Neural cell (in vitro differentiated cells): Measurements from ENCODE around the gene WWTR1. TPM values are rescaled to one million over a fixed set of nuclear protein-coding genes. Genes with fewer than 3 reads are reported as not detected.

ENCODE experiments used
- H2AFZ ChIP-seq: fragments of 200-600, 300-800 bp; sonication (generic), shearing (Covaris generic); 2 replicates; pipeline ENCODE4 v1.6.0; 2014; ENCODE audit warnings: low read depth, mild to moderate bottlenecking, antibody characterized with exemption, low read length, moderate library complexity
- H3F3A ChIP-seq: fragments of 200-600 bp; shearing (Covaris generic); 2 replicates; pipeline ENCODE4 v1.6.1; 2016; ENCODE audit warnings: mild to moderate bottlenecking, moderate library complexity, mixed read lengths, antibody characterized with exemption, low read length; ENCODE audit not compliant: insufficient read depth, poor library complexity, severe bottlenecking
- H3K27ac ChIP-seq: fragments of 200-600, 300-800 bp; sonication (generic), shearing (Covaris generic); 2 replicates; pipeline ENCODE4 v1.5.1; 2014; ENCODE audit warnings: mild to moderate bottlenecking, low read length, moderate library complexity
- H3K27me3 ChIP-seq: fragments of 300-800, 200-600 bp; sonication (generic), shearing (Covaris generic); 2 replicates; pipeline ENCODE4 v1.6.0; 2014; ENCODE audit warnings: mild to moderate bottlenecking, low read depth, low read length, moderate library complexity; ENCODE audit not compliant: insufficient read depth
- H3K36me3 ChIP-seq: fragments of 300-800, 200-600 bp; sonication (generic), shearing (Covaris generic); 2 replicates; pipeline ENCODE4 v1.5.1; 2014; ENCODE audit warnings: mild to moderate bottlenecking, antibody characterized with exemption, low read length, moderate library complexity; ENCODE audit not compliant: insufficient read depth
- H3K4me2 ChIP-seq: fragments of 300-800, 200-600 bp; sonication (generic), shearing (Covaris generic); 2 replicates; pipeline ENCODE4 v1.6.0; 2014; ENCODE audit warnings: mild to moderate bottlenecking, low read length
- H3K4me3 ChIP-seq: fragments of 300-800, 200-600 bp; sonication (generic), shearing (Covaris generic); 2 replicates; pipeline ENCODE4 v1.5.1; 2014; ENCODE audit warnings: mild to moderate bottlenecking, low read length, moderate library complexity
- H3K79me2 ChIP-seq: fragments of 200-600 bp; shearing (Covaris generic); replicated peaks from 2 replicates; pipeline ENCODE4 v1.6.0; 2014; ENCODE audit warnings: mild to moderate bottlenecking, low read length, moderate library complexity; ENCODE audit not compliant: insufficient read depth
- H3K9ac ChIP-seq: fragments of 300-800, 200-600 bp; sonication (generic), shearing (Covaris generic); 2 replicates; pipeline ENCODE4 v1.6.1; 2016; ENCODE audit warnings: mild to moderate bottlenecking, low read length, mixed read lengths
- H3K9me2 ChIP-seq: fragments of 200-600 bp; shearing (Covaris generic); 2 replicates; pipeline ENCODE4 v1.6.1; 2016; ENCODE audit warnings: mild to moderate bottlenecking, low read length, mixed read lengths; ENCODE audit not compliant: insufficient read depth
- H3K9me3 ChIP-seq: fragments of 200-600, 300-800 bp; sonication (generic), shearing (Covaris generic); 2 replicates; pipeline ENCODE4 v1.6.1; 2016; ENCODE audit warnings: mild to moderate bottlenecking, mixed run types, low read length, moderate library complexity, mixed read lengths
- H4K20me1 ChIP-seq: fragments of 200-600 bp; shearing (Covaris generic); 2 replicates; pipeline ENCODE4 v1.6.1; 2016; ENCODE audit warnings: mild to moderate bottlenecking, mixed run types; ENCODE audit not compliant: insufficient read depth
- CTCF ChIP-seq: fragments of 450-650 bp; IDR thresholded peaks from 2 replicates; pipeline ENCODE4 v1.5.1; 2014; ENCODE audit warnings: antibody characterized with exemption, mild to moderate bottlenecking, moderate library complexity; ENCODE audit not compliant: poor library complexity, severe bottlenecking
- EP300 ChIP-seq: fragments of 450-650 bp; conservative IDR thresholded peaks from 2 replicates; pipeline ENCODE4 v1.6.1; 2014; ENCODE audit warnings: antibody characterized with exemption, mild to moderate bottlenecking, moderate library complexity; ENCODE audit not compliant: poor library complexity, severe bottlenecking
- EZH2 ChIP-seq: fragments of 200-600, 300-800 bp; shearing (Covaris generic), sonication (generic); IDR thresholded peaks from 2 replicates; pipeline ENCODE4 v1.6.1; 2014; ENCODE audit warnings: antibody characterized with exemption, low read length, borderline replicate concordance, mild to moderate bottlenecking; ENCODE audit not compliant: insufficient read depth, poor library complexity, severe bottlenecking
- MXI1 ChIP-seq: fragments of 450-650 bp; conservative IDR thresholded peaks from 2 replicates; pipeline ENCODE4 v1.6.1; 2014; ENCODE audit warnings: antibody characterized with exemption, mild to moderate bottlenecking; ENCODE audit not compliant: poor library complexity, severe bottlenecking
- POLR2AphosphoS5 ChIP-seq: IDR thresholded peaks from 2 replicates; pipeline ENCODE4 v1.6.1; 2012
- RAD21 ChIP-seq: fragments of 450-650 bp; conservative IDR thresholded peaks from 2 replicates; pipeline ENCODE4 v1.6.1; 2014; ENCODE audit warnings: antibody characterized with exemption, mild to moderate bottlenecking, moderate library complexity
- SMC3 ChIP-seq: fragments of 450-650 bp; conservative IDR thresholded peaks from 2 replicates; pipeline ENCODE4 v1.6.1; 2014; ENCODE audit warnings: antibody characterized with exemption, mild to moderate bottlenecking, moderate library complexity; ENCODE audit not compliant: poor library complexity
- TAF1 ChIP-seq: IDR thresholded peaks from 2 replicates; pipeline ENCODE4 v1.6.1; 2012; ENCODE audit warnings: low read depth
- polyA plus RNA-seq: library from polyadenylated mRNA; depleted of rRNA; stranded (reverse); fragments of >200 nt; gene quantifications from 2 replicates; pipeline ENCODE4 v1.2.3, GENCODE V29; 2014
- TF ChIP-seq, protein P1 (sequence below): IDR thresholded peaks from 2 replicates; pipeline ENCODE4 v1.6.1; 2012; ENCODE audit warnings: borderline replicate concordance

The WWTR1 gene
- polyA plus RNA-seq, 1 donor from 2014 or later, result 0.97 TPM

DNA sequence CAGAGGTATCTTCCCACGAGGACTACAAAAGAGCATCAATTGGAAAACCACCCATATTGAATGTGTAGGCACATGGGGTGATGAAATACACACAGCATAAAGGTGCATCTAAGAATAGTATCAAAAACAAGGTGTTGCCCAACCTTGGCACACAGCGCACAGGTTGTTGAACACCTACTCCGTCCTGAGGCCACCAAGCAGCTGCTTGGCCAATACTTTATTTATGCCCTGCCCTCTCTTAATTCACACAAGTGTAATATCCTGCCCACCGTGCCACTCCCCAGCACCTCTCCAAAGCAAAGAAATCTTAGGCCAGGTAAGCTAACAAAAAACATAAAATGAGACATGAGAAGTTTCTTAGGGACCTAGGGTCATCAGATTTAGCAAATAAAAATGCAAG lies 31.2 kb downstream of the WWTR1 start:
- no peak overlapping the region for H2AFZ ChIP-seq
- H3K4me3 ChIP-seq, result no peak overlapping the region
- no peak overlapping the region for H3K9ac ChIP-seq
- H3K9me3 ChIP-seq, result no peaks in the 10 kb centered on the region
- H3F3A ChIP-seq, result no peaks in the 10 kb centered on the region
- no peak overlapping the region for H3K4me2 ChIP-seq
- TF ChIP-seq EZH2, result no peak
- no peak for TF ChIP-seq CTCF
- TF ChIP-seq MXI1, result no peak
- TF ChIP-seq TAF1, result no peak
- TF ChIP-seq, protein P1, sequence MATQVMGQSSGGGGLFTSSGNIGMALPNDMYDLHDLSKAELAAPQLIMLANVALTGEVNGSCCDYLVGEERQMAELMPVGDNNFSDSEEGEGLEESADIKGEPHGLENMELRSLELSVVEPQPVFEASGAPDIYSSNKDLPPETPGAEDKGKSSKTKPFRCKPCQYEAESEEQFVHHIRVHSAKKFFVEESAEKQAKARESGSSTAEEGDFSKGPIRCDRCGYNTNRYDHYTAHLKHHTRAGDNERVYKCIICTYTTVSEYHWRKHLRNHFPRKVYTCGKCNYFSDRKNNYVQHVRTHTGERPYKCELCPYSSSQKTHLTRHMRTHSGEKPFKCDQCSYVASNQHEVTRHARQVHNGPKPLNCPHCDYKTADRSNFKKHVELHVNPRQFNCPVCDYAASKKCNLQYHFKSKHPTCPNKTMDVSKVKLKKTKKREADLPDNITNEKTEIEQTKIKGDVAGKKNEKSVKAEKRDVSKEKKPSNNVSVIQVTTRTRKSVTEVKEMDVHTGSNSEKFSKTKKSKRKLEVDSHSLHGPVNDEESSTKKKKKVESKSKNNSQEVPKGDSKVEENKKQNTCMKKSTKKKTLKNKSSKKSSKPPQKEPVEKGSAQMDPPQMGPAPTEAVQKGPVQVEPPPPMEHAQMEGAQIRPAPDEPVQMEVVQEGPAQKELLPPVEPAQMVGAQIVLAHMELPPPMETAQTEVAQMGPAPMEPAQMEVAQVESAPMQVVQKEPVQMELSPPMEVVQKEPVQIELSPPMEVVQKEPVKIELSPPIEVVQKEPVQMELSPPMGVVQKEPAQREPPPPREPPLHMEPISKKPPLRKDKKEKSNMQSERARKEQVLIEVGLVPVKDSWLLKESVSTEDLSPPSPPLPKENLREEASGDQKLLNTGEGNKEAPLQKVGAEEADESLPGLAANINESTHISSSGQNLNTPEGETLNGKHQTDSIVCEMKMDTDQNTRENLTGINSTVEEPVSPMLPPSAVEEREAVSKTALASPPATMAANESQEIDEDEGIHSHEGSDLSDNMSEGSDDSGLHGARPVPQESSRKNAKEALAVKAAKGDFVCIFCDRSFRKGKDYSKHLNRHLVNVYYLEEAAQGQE, result no peak
- TF ChIP-seq RAD21, result no peak
- no peak for TF ChIP-seq POLR2AphosphoS5
- TF ChIP-seq EP300, result no peak
- TF ChIP-seq SMC3, result no peak
- H4K20me1 ChIP-seq, result no peaks in the 10 kb centered on the region
- no peaks in the 10 kb centered on the region for H3K27me3 ChIP-seq
- no peaks in the 10 kb centered on the region for H3K9me2 ChIP-seq
- no peaks in the 10 kb centered on the region for H3K36me3 ChIP-seq
- no peak overlapping the region for H3K27ac ChIP-seq
- no peaks in the 10 kb centered on the region for H3K79me2 ChIP-seq

DNA sequence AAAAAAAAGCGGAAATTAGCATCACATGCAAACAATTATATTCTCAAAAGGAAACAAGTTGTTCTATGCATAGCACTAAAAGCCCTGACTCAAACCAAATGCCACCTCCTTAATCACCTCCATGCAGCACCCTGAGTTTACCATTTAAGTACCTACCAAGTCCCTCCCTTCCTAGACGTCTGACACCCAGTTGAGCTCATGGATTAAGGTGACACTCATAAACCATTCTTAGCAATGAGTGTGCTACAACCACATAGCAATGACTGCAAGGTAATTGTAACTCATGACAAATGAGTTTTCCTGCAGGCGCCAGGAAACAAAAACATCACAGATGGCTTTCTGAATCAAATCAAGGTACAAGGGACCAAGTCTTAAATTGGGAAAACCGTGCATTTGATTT lies 32.0 kb downstream of the WWTR1 start:
- no peaks in the 10 kb centered on the region for H3K36me3 ChIP-seq
- H3K4me2 ChIP-seq, result no peak overlapping the region
- no peaks in the 10 kb centered on the region for H3K9me2 ChIP-seq
- no peaks in the 10 kb centered on the region for H3K9me3 ChIP-seq
- no peaks in the 10 kb centered on the region for H3K27me3 ChIP-seq
- H3K4me3 ChIP-seq, result no peak overlapping the region
- H3F3A ChIP-seq, result no peaks in the 10 kb centered on the region
- H2AFZ ChIP-seq, result no peak overlapping the region
- TF ChIP-seq EP300 (no peak), SMC3 (no peak), EZH2 (no peak), CTCF (no peak), POLR2AphosphoS5 (no peak), RAD21 (no peak), TAF1 (no peak), MXI1 (no peak)
- TF ChIP-seq, protein P1, result no peak
- H3K79me2 ChIP-seq, result no peaks in the 10 kb centered on the region
- H4K20me1 ChIP-seq, result no peaks in the 10 kb centered on the region
- no peak overlapping the region for H3K27ac ChIP-seq
- no peak overlapping the region for H3K9ac ChIP-seq
